Uterus (tissue), 4 donors: ENCODE results near the gene CCR3. TPM values are rescaled to one million over a fixed set of nuclear protein-coding genes. Genes with fewer than 3 reads are reported as not detected.

Experiments used
- DNase-seq, 2 donors: peaks; one replicate each; pipeline ENCODE4 v3.0.0-alpha.2; 2019 to 2020
- H3K27ac ChIP-seq, 2 donors: fragments of 200-600 bp; sonication (generic); 1 replicate in 1 of 2; 2 replicates in 1 of 2; pipeline ENCODE4 v1.5.1; 2016 to 2018
- H3K27me3 ChIP-seq, 2 donors: fragments of 200-600 bp; sonication (generic); one replicate each; pipeline ENCODE4 v1.5.1; 2018 to 2019; ENCODE audit warnings: control low read depth in 1 of 2
- H3K36me3 ChIP-seq, 2 donors: fragments of 200-600 bp; sonication (generic); one replicate each; pipeline ENCODE4 v1.5.1; 2019; ENCODE audit warnings: control low read depth in 1 of 2
- H3K4me1 ChIP-seq, 2 donors: fragments of 200-600 bp; sonication (generic); one replicate each; pipeline ENCODE4 v1.5.1; 2018 to 2019; ENCODE audit warnings: control low read depth in 1 of 2
- H3K4me3 ChIP-seq, 2 donors: fragments of 200-600 bp; sonication (generic); 1 replicate in 1 of 2; 2 replicates in 1 of 2; pipeline ENCODE4 v1.5.1; 2018 to 2019; ENCODE audit warnings: mild to moderate bottlenecking in 1 of 2
- H3K9me3 ChIP-seq, 2 donors: fragments of 200-600 bp; sonication (generic); one replicate each; pipeline ENCODE4 v1.5.1; 2019; ENCODE audit warnings: control low read depth in 1 of 2
- POLR2A ChIP-seq, 2 donors: fragments of 450-650 bp; IDR thresholded peaks; one replicate each; pipeline ENCODE4 v1.6.1; 2016; ENCODE audit warnings: antibody characterized with exemption in 2 of 2, mild to moderate bottlenecking in 1 of 2, moderate library complexity in 1 of 2
- intact Hi-C: fragments of 100-400 bp; cut with DNase I; formaldehyde crosslinking; loops from one replicate; pipeline ENCODE4 v1.15.1; 2023; ENCODE audit warnings: low total_unique reads
- total RNA-seq, 4 donors: library from RNA; depleted of rRNA in 3 of 4; stranded (reverse); fragments of >200 nt in 3 of 4; gene quantifications; one replicate each; pipeline versions ENCODE4 v1.1.0 to v1.2.4, GENCODE V29; 2014 to 2023
- TF ChIP-seq, protein P1 (sequence below), 4 experiments: fragments of 200-600 bp in 2 of 4; fragments of 450-650 bp in 2 of 4; sonication (generic) in 2 of 4; IDR thresholded peaks; one replicate each; pipeline ENCODE4 v1.5.1; 2016 to 2019; ENCODE audit warnings: antibody characterized with exemption in 4 of 4, mild to moderate bottlenecking in 2 of 4, moderate library complexity in 1 of 4
- donor health status: DM: yes; HTN: yes; CAD: no.

Gene CCR3
- total RNA-seq, 4 donors from 2014 or later = not detected

DNA sequence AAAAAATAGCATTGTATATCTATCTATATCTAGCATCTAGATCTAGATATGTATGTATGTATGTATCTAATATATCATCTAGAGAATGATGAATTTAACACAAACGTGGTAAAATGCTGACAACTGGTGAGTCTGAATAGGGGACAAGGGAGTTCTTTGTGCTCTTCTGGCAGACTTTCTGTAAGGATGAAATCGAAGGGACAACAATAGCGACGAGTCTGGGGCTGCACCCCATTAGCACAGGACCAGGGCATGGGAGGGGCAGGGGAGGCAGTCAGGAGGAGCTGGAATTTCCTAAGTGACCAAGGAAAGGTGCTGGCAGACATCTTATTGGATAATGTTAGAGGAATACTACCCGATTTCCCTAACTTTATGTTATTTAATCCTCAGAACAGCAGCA is 42.0 kb upstream of the CCR3 start:
- Histone ChIP-seq H3K9me3 (peaks cover 0 to 1% of the 10 kb centered on the region in 2 donors), H3K27ac (no peak overlapping the region), H3K27me3 (no peaks in the 10 kb centered on the region), H3K4me1 (no peaks in the 10 kb centered on the region), H3K4me3 (no peak overlapping the region), H3K36me3 (no peaks in the 10 kb centered on the region)
- intact Hi-C loops = no loop called here
- TF ChIP-seq, protein P1, sequence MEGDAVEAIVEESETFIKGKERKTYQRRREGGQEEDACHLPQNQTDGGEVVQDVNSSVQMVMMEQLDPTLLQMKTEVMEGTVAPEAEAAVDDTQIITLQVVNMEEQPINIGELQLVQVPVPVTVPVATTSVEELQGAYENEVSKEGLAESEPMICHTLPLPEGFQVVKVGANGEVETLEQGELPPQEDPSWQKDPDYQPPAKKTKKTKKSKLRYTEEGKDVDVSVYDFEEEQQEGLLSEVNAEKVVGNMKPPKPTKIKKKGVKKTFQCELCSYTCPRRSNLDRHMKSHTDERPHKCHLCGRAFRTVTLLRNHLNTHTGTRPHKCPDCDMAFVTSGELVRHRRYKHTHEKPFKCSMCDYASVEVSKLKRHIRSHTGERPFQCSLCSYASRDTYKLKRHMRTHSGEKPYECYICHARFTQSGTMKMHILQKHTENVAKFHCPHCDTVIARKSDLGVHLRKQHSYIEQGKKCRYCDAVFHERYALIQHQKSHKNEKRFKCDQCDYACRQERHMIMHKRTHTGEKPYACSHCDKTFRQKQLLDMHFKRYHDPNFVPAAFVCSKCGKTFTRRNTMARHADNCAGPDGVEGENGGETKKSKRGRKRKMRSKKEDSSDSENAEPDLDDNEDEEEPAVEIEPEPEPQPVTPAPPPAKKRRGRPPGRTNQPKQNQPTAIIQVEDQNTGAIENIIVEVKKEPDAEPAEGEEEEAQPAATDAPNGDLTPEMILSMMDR (IDR thresholded peaks at IDR 0.05) = no peak
- TF ChIP-seq POLR2A (IDR thresholded peaks at IDR 0.05) = no peak
- no peak for DNase-seq

DNA sequence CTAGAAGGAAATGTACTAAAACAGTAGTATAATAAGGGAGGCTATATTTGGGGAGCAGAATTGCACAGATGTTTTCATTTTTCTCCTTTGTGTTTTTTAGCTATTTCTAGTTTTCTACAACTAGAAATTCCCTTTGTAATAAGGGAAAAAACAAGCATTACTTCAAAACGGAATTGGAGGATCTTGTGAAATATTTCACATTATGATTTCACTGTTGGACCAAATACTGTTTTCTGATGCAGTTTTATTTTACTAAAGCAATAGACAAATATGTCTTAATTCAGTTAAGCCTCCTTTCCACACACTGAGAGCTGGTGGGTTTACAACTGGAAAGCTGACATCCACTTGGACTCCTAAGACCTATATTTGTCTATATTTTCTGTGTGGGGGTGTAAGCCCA is 41.5 kb upstream of the CCR3 start:
- intact Hi-C loops = no loop called here
- Histone ChIP-seq H3K27me3 (no peaks in the 10 kb centered on the region), H3K27ac (no peak overlapping the region), H3K4me1 (no peaks in the 10 kb centered on the region), H3K4me3 (no peak overlapping the region), H3K9me3 (no peaks in the 10 kb centered on the region), H3K36me3 (no peaks in the 10 kb centered on the region)
- no peak for DNase-seq
- TF ChIP-seq, protein P1 (IDR thresholded peaks at IDR 0.05) = no peak
- TF ChIP-seq POLR2A (IDR thresholded peaks at IDR 0.05) = no peak

GRCh38 chr3:46202535-46202934 is 39.7 kb upstream of the CCR3 start:
- no peaks in the 10 kb centered on the region for H3K9me3 ChIP-seq

DNA sequence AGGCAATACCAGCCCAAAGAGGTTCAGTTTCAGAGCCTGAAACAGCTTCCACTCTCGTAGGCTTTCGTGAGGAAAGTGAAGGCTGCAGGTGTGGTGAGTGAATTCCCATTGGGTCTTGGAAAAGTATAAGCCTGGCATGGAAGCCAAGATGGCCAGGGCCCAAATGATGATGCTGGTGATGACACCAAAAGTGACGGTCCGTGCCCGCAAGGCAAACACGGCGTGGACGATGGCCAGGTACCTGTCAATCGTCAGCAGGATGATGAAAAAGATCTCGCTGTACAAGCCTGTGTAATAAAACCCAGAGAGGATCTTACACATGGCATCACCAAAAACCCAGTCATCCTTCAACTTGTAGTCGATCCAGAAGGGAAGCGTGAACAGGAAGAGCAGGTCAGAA is 38.6 kb upstream of the CCR3 start:
- H3K36me3 ChIP-seq = no peaks in the 10 kb centered on the region
- H3K4me3 ChIP-seq = no peak overlapping the region
- intact Hi-C loops = no loop called here
- no peak for TF ChIP-seq POLR2A (IDR thresholded peaks at IDR 0.05)
- TF ChIP-seq, protein P1 (IDR thresholded peaks at IDR 0.05) = no peak
- no peak for DNase-seq
- H3K27ac ChIP-seq = no peak overlapping the region
- no peaks in the 10 kb centered on the region for H3K4me1 ChIP-seq
- no peaks in the 10 kb centered on the region for H3K9me3 ChIP-seq
- H3K27me3 ChIP-seq = no peaks in the 10 kb centered on the region

More at GRCh38 chr3:46202535-46202934, 39.7 kb upstream of the CCR3 start:
- H3K4me3 ChIP-seq = no peak overlapping the region
- no peak for DNase-seq
- H3K27me3 ChIP-seq = no peaks in the 10 kb centered on the region
- intact Hi-C loops = no loop called here
- no peaks in the 10 kb centered on the region for H3K4me1 ChIP-seq
- TF ChIP-seq POLR2A (IDR thresholded peaks at IDR 0.05) = no peak
- TF ChIP-seq, protein P1 (IDR thresholded peaks at IDR 0.05) = no peak
- no peak overlapping the region for H3K27ac ChIP-seq
- H3K36me3 ChIP-seq = no peaks in the 10 kb centered on the region

DNA sequence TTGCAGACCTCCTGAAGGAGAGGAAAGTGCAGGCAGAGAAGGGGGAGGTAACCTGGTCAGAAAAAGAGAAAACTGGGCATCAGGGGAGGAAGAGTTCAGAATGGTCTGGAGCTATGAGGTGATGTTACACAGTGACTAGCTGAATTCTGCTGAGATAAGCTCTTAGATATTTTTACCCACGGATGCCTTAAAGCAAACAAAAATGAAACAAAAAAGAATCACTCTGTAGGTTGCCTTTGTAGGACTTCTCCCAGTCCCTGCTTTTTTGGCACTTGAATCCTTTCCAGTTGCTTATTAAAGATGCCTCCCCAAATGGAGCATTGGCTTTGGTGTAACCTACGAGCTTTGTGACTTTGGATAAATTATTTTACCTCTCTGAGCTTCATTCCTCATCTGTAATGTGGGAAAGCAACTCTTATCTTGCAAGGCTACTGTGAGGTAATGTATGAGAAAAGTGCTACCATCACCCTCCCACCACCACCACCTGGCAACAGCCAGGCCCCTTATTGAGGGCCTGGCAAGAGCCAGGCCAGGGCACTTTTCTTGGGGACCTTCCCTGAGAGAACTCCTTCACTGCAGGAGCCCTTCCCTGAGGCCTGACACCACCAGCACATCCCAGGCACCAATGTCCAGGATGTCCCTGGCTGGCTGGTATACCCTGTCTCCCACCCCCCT is 36.8 kb upstream of the CCR3 start:
- Histone ChIP-seq H3K36me3 (no peaks in the 10 kb centered on the region), H3K27ac (no peak overlapping the region), H3K4me3 (no peak overlapping the region), H3K9me3 (no peaks in the 10 kb centered on the region), H3K27me3 (no peaks in the 10 kb centered on the region), H3K4me1 (no peaks in the 10 kb centered on the region)
- intact Hi-C loops = no loop called here
- no peak for DNase-seq
- TF ChIP-seq, protein P1 (IDR thresholded peaks at IDR 0.05) = no peak
- no peak for TF ChIP-seq POLR2A (IDR thresholded peaks at IDR 0.05)
